GM12875 (cell line): ENCODE results near the gene NFATC1.

Experiments
- H3K4me3 ChIP-seq: one replicate; pipeline ENCODE4 v1.5.1; 2011; ENCODE audit warnings: low read depth, low read length, control low read depth
- TF ChIP-seq, protein P1 (sequence below): IDR thresholded peaks from 2 replicates; pipeline ENCODE4 v1.5.1; 2011; ENCODE audit warnings: low read depth, mild to moderate bottlenecking, control low read depth, inconsistent platforms, low read length, moderate library complexity, borderline replicate concordance; ENCODE audit not compliant: insufficient read depth

Gene NFATC1

GRCh38 chr18:79484661-79485621 is 89.2 kb downstream of the NFATC1 start:
- TF ChIP-seq, protein P1, sequence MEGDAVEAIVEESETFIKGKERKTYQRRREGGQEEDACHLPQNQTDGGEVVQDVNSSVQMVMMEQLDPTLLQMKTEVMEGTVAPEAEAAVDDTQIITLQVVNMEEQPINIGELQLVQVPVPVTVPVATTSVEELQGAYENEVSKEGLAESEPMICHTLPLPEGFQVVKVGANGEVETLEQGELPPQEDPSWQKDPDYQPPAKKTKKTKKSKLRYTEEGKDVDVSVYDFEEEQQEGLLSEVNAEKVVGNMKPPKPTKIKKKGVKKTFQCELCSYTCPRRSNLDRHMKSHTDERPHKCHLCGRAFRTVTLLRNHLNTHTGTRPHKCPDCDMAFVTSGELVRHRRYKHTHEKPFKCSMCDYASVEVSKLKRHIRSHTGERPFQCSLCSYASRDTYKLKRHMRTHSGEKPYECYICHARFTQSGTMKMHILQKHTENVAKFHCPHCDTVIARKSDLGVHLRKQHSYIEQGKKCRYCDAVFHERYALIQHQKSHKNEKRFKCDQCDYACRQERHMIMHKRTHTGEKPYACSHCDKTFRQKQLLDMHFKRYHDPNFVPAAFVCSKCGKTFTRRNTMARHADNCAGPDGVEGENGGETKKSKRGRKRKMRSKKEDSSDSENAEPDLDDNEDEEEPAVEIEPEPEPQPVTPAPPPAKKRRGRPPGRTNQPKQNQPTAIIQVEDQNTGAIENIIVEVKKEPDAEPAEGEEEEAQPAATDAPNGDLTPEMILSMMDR: no peak
- no peak overlapping the region for H3K4me3 ChIP-seq

GRCh38 chr18:79485788-79486355 is 90.1 kb downstream of the NFATC1 start:
- H3K4me3 ChIP-seq: no peak overlapping the region
- TF ChIP-seq, protein P1: no peak

DNA sequence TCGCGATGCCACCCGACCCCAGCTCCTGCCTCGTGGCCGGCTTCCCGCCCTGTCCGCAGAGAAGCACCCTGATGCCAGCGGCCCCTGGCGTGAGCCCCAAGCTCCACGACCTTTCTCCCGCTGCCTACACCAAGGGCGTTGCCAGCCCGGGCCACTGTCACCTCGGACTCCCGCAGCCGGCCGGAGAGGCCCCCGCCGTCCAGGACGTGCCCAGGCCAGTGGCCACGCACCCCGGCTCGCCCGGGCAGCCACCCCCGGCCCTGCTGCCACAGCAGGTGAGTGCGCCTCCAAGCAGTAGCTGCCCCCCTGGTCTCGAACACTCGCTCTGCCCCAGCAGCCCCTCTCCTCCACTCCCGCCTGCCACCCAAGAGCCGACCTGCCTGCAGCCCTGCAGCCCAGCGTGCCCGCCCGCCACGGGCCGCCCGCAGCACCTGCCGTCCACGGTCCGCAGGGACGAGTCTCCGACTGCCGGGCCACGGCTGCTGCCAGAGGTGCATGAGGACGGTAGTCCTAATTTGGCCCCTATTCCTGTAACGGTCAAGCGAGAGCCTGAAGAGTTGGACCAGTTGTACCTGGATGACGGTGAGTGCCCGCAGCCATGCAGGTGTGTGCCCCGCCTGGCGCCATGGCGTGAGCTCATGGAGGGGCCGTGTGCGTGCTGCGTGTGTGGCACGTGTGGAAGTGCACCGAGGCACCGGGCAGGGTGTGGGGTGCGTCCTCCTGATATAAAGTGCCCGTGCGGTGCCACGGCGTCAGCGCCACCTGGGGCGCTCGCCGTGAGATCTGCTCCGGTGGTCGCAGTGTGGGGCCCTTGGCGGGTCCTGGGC is 90.8 kb downstream of the NFATC1 start:
- TF ChIP-seq, protein P1: no peak
- H3K4me3 ChIP-seq: no peak overlapping the region

- TF ChIP-seq, protein P1: no peak
- no peak overlapping the region for H3K4me3 ChIP-seq
Observed at GRCh38 chr18:79487183-79487800, 91.6 kb downstream of the NFATC1 start.

DNA sequence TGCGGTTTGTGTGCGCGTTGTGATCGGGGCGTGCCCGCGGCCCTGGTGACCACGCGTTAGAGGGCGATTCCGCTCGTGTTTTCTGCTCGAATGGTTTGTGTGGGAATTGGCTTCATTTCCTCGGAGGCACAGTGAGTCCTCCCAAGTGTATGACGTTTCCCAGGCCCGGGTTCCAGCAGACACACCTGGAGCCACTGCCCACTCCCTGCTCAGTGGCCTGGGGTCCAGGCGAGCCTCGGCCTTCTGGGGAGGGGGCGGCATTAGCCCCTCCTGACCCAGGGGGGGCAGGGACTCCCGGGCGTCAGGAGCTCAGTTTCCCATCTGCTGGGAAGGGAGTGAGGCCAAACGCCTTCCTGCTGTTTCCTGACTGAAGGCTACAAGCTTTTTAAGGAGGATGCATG is 92.1 kb downstream of the NFATC1 start:
- TF ChIP-seq, protein P1: no peak
- H3K4me3 ChIP-seq: no peak overlapping the region

GRCh38 chr18:79488311-79489050 is 92.8 kb downstream of the NFATC1 start:
- TF ChIP-seq, protein P1: no peak
- H3K4me3 ChIP-seq: no peak overlapping the region
